Natural killer cell treated with Interleukin-12 subunit alpha and Interleukin-12 subunit beta and Interleukin-15 and Interleukin-18, amount 100 ng/mL, for 72 hours (primary cell): ENCODE results near the gene MEP1A. TPM values are rescaled to one million over a fixed set of nuclear protein-coding genes. Genes with fewer than 3 reads are reported as not detected.
"Not testable (repeated sequence)": the region's sequence is repeated elsewhere in the genome, so short reads cannot be mapped to it uniquely, and the experiment has no call there.

Source experiments
- ATAC-seq, 2 donors: fragments of 150-1000 bp; cut with Tn5 transposase in 1 of 2; sonication (Bioruptor Pico), chemical (Tn5 transposase) in 1 of 2; 2 replicates each; pipeline ENCODE4 v1.10.0; 2021
- DNase-seq: peaks from one replicate; pipeline ENCODE4 v3.0.0; 2022; ENCODE audit warnings: low spot score
- H3K27ac Mint-ChIP-seq, 2 donors: 1 replicate in 1 of 2; 2 replicates in 1 of 2; pipeline ENCODE4 v1.8.0; 2022; ENCODE audit warnings: mixed read lengths in 2 of 2, mild to moderate bottlenecking in 1 of 2, moderate library complexity in 1 of 2
- H3K27me3 Mint-ChIP-seq, 2 donors: 1 replicate in 1 of 2; 2 replicates in 1 of 2; pipeline ENCODE4 v1.8.0; 2022; ENCODE audit warnings: mixed read lengths in 2 of 2
- H3K36me3 Mint-ChIP-seq: one replicate; pipeline ENCODE4 v1.8.0; 2022; ENCODE audit warnings: mixed read lengths
- H3K4me1 Mint-ChIP-seq, 2 donors: 1 replicate in 1 of 2; 2 replicates in 1 of 2; pipeline ENCODE4 v1.8.0; 2022; ENCODE audit warnings: low read depth in 2 of 2, mixed read lengths in 2 of 2, mild to moderate bottlenecking in 1 of 2
- H3K4me3 Mint-ChIP-seq: one replicate; pipeline ENCODE4 v1.8.0; 2022; ENCODE audit warnings: mixed read lengths
- H3K9me3 Mint-ChIP-seq: 2 replicates; pipeline ENCODE4 v1.8.0; 2022; ENCODE audit warnings: mixed read lengths
- total RNA-seq, 2 donors: library from RNA; stranded (reverse); gene quantifications; one replicate each; pipeline ENCODE4 v1.2.3, GENCODE V29; 2022

Gene MEP1A
- total RNA-seq, 2 donors from 2014 or later, result not detected

DNA sequence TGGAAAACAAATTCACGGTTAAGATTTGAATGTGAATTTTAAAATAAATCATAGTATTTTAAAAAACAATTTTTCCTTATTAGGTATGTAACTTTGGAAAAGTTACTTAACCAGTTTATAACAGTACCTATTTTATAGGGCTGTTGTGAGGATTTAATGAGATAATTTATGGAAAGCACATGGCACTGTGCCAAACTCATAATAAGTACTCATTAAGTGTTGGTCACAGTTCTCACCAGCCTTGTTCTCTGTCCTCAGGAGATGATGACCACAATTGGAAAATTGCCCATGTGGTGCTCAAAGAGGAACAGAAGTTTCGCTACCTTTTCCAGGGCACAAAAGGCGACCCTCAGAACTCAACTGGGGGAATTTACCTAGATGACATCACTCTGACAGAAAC lies 39.6 kb downstream of the MEP1A start:
- ATAC-seq (no peak), DNase-seq (no peak)
- Mint-ChIP-seq H3K4me1 (no peaks in the 10 kb centered on the region), H3K9me3 (no peaks in the 10 kb centered on the region), H3K27me3 (peaks cover 0 to 23% of the 10 kb centered on the region in 2 donors), H3K27ac (no peak overlapping the region), H3K36me3 (no peaks in the 10 kb centered on the region), H3K4me3 (no peak overlapping the region)

DNA sequence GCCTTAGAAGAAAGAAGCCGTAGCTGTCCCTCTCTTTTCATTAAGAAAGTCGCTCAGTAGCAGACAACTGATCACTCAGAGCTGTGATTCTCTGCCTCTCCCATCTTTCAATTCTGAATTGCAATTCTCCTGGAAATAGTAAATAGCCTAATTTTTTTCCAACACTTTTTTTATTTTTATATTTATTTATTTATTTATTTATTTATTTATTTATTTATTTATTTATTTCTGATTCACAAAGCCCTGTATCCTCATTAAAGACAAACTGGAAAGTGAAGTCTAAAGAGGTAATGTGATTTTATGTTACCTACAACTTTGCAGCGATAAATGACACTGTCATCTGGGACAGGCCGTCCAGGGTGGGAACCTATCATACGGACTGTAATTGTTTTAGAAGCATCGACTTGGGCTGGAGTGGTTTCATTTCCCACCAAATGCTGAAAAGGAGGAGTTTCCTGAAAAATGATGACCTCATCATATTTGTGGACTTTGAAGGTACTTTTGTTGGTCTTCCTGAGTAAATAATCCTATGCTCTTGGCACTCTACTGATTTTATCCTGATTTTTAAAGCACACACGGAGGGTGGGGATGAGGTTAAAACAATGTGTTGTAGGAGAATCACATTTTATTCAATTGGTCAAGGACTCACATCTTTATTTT lies 41.2 kb downstream of the MEP1A start:
- not testable (repeated sequence) for H3K36me3 Mint-ChIP-seq, H3K4me1 Mint-ChIP-seq, H3K4me3 Mint-ChIP-seq, DNase-seq, ATAC-seq, H3K27ac Mint-ChIP-seq, H3K9me3 Mint-ChIP-seq
- H3K27me3 Mint-ChIP-seq, result peaks cover 0 to 16% of the 10 kb centered on the region in 2 donors

DNA sequence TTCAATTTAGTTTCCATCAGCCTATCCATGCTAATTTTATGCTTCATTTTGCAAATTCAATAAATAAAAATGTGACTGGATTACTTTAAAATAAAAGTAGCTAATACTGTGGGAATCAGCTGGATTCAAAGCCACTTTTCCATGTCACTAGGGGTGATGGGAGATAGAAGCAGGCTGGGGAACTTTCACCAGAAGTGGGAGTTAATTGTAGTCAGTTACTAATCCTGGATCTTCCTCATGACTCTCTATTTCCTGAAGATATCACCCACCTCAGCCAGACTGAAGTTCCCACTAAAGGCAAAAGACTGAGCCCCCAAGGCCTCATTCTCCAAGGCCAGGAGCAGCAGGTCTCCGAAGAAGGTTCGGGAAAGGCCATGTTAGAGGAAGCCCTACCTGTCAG lies 41.8 kb downstream of the MEP1A start:
- not testable (repeated sequence) for H3K36me3 Mint-ChIP-seq, H3K4me3 Mint-ChIP-seq, H3K27ac Mint-ChIP-seq, H3K4me1 Mint-ChIP-seq, DNase-seq, ATAC-seq, H3K9me3 Mint-ChIP-seq
- peaks cover 0 to 11% of the 10 kb centered on the region in 2 donors for H3K27me3 Mint-ChIP-seq

DNA sequence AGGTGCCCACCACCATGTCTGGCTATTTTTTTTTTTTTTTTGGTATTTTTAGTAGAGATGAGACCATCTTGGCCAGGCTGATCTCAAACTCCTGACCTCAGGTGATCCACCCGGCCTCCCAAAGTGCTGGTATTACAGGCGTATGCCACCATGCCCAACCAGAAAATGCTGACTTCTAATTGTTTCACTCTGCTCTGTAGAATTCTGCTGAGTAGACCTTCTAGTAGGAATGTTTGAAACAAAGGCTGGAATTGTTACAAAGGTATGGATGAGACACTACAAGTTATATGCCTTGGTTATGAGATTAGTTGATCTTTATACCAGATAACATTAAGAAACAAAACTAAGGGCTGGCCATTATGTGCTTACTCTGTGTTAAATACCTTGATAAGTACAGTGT lies 44.8 kb downstream of the MEP1A start:
- H3K9me3 Mint-ChIP-seq, result peaks cover 6% of the 10 kb centered on the region
- no peak overlapping the region for H3K4me3 Mint-ChIP-seq
- no peaks in the 10 kb centered on the region for H3K4me1 Mint-ChIP-seq
- H3K36me3 Mint-ChIP-seq, result peaks cover 7% of the 10 kb centered on the region
- DNase-seq, result no peak
- ATAC-seq, result no peak
- H3K27ac Mint-ChIP-seq, result no peak overlapping the region
- H3K27me3 Mint-ChIP-seq, result no peaks in the 10 kb centered on the region

DNA sequence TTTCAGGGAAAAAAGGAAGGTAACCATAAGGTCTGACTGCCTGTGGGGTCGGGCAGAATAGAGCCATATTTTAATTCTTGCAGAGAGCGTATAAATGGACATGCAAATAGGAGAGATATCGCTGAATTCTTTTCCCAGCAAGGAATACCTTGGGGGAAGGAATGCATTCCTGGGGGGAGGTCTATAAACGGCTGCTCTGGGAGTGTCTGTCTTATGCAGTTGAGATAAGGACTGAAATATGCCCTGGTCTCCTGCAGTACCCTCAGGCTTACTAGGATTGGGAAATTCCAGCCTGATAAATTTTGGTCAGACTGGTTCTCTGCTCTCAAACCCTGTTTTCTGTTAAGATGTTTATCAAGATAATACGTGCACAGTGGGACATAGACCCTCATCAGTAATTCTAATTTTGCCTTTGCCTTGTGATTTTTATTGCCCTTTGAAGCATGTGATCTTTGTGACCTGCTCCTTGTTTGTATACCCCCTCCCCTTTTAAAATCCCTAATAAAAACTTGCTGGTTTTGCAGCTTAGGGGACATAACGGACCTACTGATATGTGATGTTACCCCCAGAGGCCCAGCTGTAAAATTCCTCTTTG lies 49.2 kb downstream of the MEP1A start:
- ATAC-seq, H3K4me1 Mint-ChIP-seq, DNase-seq, H3K27ac Mint-ChIP-seq, H3K36me3 Mint-ChIP-seq, H3K27me3 Mint-ChIP-seq, H3K4me3 Mint-ChIP-seq, H3K9me3 Mint-ChIP-seq: not testable (repeated sequence)

DNA sequence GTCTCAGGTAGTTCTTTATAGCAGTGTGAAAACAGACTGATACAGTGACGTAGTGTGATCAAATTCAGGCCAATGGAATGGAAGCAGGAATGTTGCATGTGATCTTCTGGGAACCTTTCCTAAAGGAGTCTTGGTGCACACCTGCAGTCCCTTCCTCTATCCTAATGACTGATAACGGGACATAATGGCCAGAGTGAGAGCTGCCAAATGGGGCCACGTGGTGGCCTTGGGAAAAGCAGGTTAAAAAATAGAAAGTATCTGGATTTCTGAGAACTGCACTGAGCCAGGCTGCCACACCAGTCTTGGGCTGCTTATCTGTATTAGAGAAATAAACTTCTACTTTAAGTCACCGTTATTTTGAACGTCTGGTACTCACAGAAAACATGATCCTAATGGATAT lies 51.9 kb downstream of the MEP1A start:
- Mint-ChIP-seq H3K27me3 (peaks cover 11 to 16% of the 10 kb centered on the region in 2 donors), H3K36me3 (peaks cover 8% of the 10 kb centered on the region), H3K9me3 (peaks cover 6% of the 10 kb centered on the region), H3K4me1 (peaks cover 4 to 8% of the 10 kb centered on the region in 2 donors), H3K4me3 (no peak overlapping the region), H3K27ac (no peak overlapping the region)
- DNase-seq, result no peak
- ATAC-seq, result no peak

DNA sequence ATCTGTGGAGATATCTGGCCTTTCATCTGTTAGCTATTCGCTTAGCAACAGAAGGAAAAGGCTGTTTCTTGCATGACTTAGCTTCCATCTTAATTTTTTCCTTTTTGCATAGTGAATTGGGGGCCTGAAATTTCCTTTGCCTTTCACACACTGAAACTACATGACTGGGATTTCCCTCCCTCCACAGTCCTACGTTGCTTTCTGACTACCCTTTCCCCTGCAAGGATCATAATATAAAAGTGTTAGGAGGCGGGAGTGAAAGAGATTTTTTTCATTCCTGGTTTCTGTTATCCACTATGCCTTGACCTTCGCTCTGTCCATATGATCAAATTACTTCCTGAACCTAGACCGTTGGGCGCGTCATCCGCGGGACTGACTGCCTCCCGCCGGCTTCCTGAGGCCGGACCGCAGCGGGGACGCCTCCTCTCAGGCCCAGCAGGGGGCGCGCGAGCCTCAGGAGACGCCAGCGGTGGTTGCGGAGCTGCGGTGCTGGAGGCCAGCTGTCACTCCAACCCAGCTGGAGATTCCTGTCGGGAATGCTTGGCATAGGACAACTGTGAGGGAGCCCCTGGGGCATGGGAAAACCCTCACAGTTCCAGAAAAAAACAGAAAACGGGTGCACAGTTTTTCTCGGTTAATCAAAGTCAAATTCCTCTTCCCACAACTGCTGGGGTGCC lies 55.6 kb downstream of the MEP1A start:
- DNase-seq (peak; percentile 69), ATAC-seq (peak; percentile 84 to 90)
- H3K4me1 Mint-ChIP-seq, result peaks cover 4 to 8% of the 10 kb centered on the region in 2 donors
- H3K36me3 Mint-ChIP-seq, result no peaks in the 10 kb centered on the region
- no peak overlapping the region for H3K27ac Mint-ChIP-seq
- H3K4me3 Mint-ChIP-seq, result peak overlapping the region; percentile 43
- peaks cover 17 to 34% of the 10 kb centered on the region in 2 donors for H3K27me3 Mint-ChIP-seq
- no peaks in the 10 kb centered on the region for H3K9me3 Mint-ChIP-seq

DNA sequence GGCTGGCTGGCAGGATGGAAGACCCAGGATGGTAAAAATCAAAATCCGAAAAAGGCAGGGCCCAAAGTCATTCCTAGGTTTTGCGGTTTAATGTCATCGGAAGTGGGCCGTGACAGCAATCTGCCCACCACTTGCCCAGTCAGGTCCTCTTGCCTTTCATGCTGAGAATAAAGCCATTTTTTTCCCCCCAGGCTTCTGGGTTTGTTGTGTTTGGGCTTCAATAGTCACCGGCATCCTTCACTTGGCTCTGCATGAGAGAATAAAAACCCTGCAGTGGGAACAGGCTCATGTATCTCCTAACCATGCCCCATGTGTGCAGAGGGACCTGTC lies 56.1 kb downstream of the MEP1A start:
- Mint-ChIP-seq H3K27me3 (peaks cover 22 to 39% of the 10 kb centered on the region in 2 donors), H3K4me1 (peaks cover 4 to 8% of the 10 kb centered on the region in 2 donors), H3K27ac (no peak overlapping the region), H3K9me3 (no peaks in the 10 kb centered on the region), H3K4me3 (no peak overlapping the region), H3K36me3 (no peaks in the 10 kb centered on the region)
- DNase-seq, result no peak
- no peak for ATAC-seq

DNA sequence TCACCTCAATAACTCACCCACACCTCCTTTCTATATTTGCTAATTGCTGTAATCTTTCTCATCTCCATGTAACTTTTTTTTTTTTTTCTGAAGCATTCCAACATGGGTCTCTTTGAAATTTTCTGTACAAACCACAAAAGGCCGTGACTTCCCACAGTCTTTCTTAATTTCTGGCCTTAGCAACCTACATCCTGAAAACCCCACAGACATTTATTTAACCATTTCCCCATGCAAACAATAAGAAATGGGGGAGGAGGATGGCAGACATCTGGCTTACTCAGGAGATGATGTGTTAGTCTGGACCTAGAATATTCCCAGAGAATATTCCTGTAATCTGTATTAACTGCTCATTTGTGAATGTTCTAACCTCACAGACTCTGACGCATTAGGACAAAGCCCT lies 57.6 kb downstream of the MEP1A start:
- H3K27me3 Mint-ChIP-seq, result peaks cover 24 to 42% of the 10 kb centered on the region in 2 donors
- no peak for DNase-seq
- no peak overlapping the region for H3K27ac Mint-ChIP-seq
- no peaks in the 10 kb centered on the region for H3K9me3 Mint-ChIP-seq
- H3K4me3 Mint-ChIP-seq, result no peak overlapping the region
- H3K36me3 Mint-ChIP-seq, result no peaks in the 10 kb centered on the region
- H3K4me1 Mint-ChIP-seq, result peaks cover 4 to 8% of the 10 kb centered on the region in 2 donors
- ATAC-seq, result no peak

DNA sequence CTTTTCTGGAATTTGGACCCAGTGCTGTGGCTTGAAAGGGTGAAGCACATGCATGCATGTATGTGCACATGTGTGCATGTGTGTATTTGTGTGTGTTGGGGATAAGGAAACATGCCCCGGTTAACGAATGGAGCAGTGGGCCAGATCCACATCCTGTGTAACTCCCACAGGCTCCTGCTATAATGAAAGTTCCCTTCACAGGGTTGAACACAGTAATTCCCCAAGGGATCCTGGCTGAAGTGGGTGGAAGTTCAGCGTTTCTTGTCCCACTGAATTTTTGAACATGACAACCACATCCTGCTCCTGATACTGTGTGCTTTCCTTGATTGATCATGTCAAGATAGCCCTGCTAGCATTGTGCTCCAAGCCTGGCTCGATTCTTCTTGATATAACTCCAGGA lies 58.4 kb downstream of the MEP1A start:
- not testable (repeated sequence) for H3K4me3 Mint-ChIP-seq, H3K27ac Mint-ChIP-seq, H3K9me3 Mint-ChIP-seq, H3K36me3 Mint-ChIP-seq, H3K4me1 Mint-ChIP-seq, ATAC-seq, DNase-seq
- peaks cover 24 to 37% of the 10 kb centered on the region in 2 donors for H3K27me3 Mint-ChIP-seq

DNA sequence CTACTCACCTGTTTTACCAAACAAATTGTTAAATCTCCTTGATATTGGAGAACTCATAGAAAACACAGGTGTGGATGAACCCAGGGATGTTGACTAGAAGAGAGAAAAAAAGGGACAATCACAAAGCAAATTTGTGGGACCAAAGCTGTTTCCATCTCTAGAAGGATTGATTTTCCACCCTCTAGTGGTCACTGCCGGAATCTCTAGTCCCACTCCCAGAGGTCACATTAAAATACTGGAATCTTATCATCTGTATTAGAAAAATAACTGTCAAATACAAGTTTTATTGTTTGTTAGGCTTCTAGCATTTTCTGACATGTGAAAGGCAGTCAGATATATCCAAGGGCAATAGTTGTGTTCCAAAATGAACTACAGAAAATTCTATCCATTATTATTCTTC lies 62.8 kb downstream of the MEP1A start:
- not testable (repeated sequence) for H3K9me3 Mint-ChIP-seq, H3K27ac Mint-ChIP-seq, H3K36me3 Mint-ChIP-seq, ATAC-seq, DNase-seq, H3K4me3 Mint-ChIP-seq, H3K4me1 Mint-ChIP-seq
- peaks cover 12 to 18% of the 10 kb centered on the region in 2 donors for H3K27me3 Mint-ChIP-seq

DNA sequence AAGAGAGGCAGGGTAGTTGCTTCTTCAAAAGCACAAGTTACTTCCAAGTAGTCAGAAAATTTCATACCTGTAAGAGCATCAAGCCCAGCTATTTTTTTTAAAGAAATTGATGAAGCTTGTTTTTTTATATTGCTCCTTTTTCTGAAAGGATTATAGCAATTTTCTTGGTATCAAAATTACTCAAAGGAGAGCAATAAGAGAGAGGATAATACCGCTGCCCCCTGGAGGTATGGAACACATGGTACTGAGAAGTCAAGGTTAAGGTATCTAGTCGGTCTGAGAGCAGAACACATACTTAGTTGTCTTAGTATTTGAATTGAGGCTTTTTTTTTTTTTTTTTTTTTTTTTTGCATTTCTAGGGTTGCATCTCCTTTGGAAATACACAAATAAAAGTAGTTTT lies 69.2 kb downstream of the MEP1A start:
- Mint-ChIP-seq H3K36me3 (no peaks in the 10 kb centered on the region), H3K4me1 (no peaks in the 10 kb centered on the region), H3K27ac (no peak overlapping the region), H3K9me3 (no peaks in the 10 kb centered on the region), H3K4me3 (no peak overlapping the region), H3K27me3 (peaks cover 7 to 8% of the 10 kb centered on the region in 2 donors)
- DNase-seq (no peak), ATAC-seq (no peak)

DNA sequence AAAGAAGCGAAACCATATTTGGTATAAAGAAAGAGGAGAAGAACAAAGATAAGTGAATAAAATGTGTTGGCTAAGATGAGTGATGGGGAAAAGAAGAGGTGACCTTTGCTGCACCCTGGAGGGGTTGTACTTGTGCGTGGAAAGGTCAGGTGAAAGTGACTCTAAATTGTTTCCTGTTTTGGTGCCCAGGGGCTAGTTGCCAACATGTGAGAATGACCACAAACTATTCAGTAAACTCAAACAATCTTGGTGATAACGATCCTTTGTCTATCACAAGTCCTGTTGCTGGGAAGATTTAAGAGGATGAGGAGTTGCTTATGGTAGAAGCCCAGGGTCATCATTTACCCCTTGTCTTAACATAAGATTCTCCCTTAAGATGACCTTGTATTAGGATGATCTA lies 70.6 kb downstream of the MEP1A start:
- no peaks in the 10 kb centered on the region for H3K36me3 Mint-ChIP-seq
- no peaks in the 10 kb centered on the region for H3K4me1 Mint-ChIP-seq
- no peaks in the 10 kb centered on the region for H3K9me3 Mint-ChIP-seq
- H3K27me3 Mint-ChIP-seq, result peaks cover 7 to 8% of the 10 kb centered on the region in 2 donors
- no peak for ATAC-seq
- no peak for DNase-seq
- H3K4me3 Mint-ChIP-seq, result no peak overlapping the region
- no peak overlapping the region for H3K27ac Mint-ChIP-seq

DNA sequence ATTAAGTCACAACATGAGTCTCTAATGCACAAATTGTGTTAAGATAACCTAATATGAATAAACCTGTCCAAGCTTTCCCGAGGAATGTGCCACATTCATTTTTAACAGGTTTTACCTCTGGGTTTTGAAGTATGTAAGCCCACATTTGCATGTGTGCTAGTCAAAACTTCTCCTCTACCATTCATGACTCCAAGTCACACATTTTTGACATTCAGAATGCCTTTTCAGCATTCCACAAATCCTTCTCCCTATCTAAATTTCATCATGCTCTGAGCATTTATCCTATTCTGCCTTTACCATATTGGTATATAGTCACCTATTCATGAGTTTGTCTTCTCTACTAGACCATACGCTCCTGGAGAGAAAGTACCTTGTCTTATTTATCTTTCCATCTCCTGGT lies 72.0 kb downstream of the MEP1A start:
- H3K36me3 Mint-ChIP-seq, result no peaks in the 10 kb centered on the region
- ATAC-seq (no peak), DNase-seq (no peak)
- H3K4me1 Mint-ChIP-seq, result no peaks in the 10 kb centered on the region
- peaks cover 7 to 8% of the 10 kb centered on the region in 2 donors for H3K27me3 Mint-ChIP-seq
- H3K4me3 Mint-ChIP-seq, result no peak overlapping the region
- no peaks in the 10 kb centered on the region for H3K9me3 Mint-ChIP-seq
- no peak overlapping the region for H3K27ac Mint-ChIP-seq
